NB4 (cell line): Measurements from ENCODE around the gene INF2.

Experiments used
- MAX ChIP-seq: IDR thresholded peaks from 2 replicates; pipeline ENCODE4 v1.6.1; 2011; ENCODE audit warnings: low read depth, low read length
- POLR2A ChIP-seq: IDR thresholded peaks from 2 replicates; pipeline ENCODE4 v1.6.1; 2011; ENCODE audit warnings: mild to moderate bottlenecking; ENCODE audit not compliant: insufficient read length; ENCODE audit errors: extremely low read depth

- TF ChIP-seq MAX: no peak
- TF ChIP-seq POLR2A: no peak
Observed at GRCh38 chr14:104647467-104648043, 41.9 kb upstream of the INF2 start.
